ENCODE measurements around the gene EXOSC2. TPM values are rescaled to one million over a fixed set of nuclear protein-coding genes. Genes with fewer than 3 reads are reported as not detected.

EXOSC2 gene
- total and polyA plus RNA-seq, 2 experiments from 2014 or later, result 37.6 to 77.7 TPM

- TF ChIP-seq REST (IDR thresholded peaks at IDR 0.05; ENCODE audit: unreplicated experiment), result no peak
- TF ChIP-seq JUNB (IDR thresholded peaks at IDR 0.05; ENCODE audit: unreplicated experiment), result no peak
- no peak for TF ChIP-seq NANOG (IDR thresholded peaks at IDR 0.05; ENCODE audit: borderline replicate concordance)
- no peak for TF ChIP-seq CTCF (conservative IDR thresholded peaks at IDR 0.05; ENCODE audit: low read depth in 2 of 2)
- no peak for TF ChIP-seq ZNF331 (CRISPR knock-in tag; IDR thresholded peaks at IDR 0.05; ENCODE audit: low read depth)
Observed at GRCh38 chr9:130668196-130668595, 25.4 kb upstream of the EXOSC2 start (continued).

- peaks cover 8% of the 10 kb centered on the region for H3K4me1 Mint-ChIP-seq
- H3K4me3 Mint-ChIP-seq, result no peak overlapping the region
- H3K36me3 Mint-ChIP-seq (ENCODE audit: low read depth), result no peaks in the 10 kb centered on the region; the same call in 2 of the 3 replicates
- no peaks in the 10 kb centered on the region for H4K20me1 ChIP-seq (replicated peaks; ENCODE audit: insufficient read depth)
- no peak overlapping the region for H3K27ac ChIP-seq (ENCODE audit: low read depth)
- H2AFZ ChIP-seq, result no peak overlapping the region
- H3K27me3 Mint-ChIP-seq (ENCODE audit: insufficient read depth, low read depth, poor library complexity), result peaks cover 63% of the 10 kb centered on the region
- no peak for ATAC-seq
- no peak overlapping the region for H3K4me3 ChIP-seq
- DNase-seq (ENCODE audit: low spot score), result no peak
- no peaks in the 10 kb centered on the region for H3K9me2 ChIP-seq (ENCODE audit: insufficient read depth)
- H3K9me3 Mint-ChIP-seq, result peaks cover 6% of the 10 kb centered on the region; the same call in 1 of the 3 replicates
- peaks cover 8% of the 10 kb centered on the region; the same call in 1 of the 2 replicates for H3K4me1 ChIP-seq (ENCODE audit: insufficient read depth)
- no peaks in the 10 kb centered on the region for H3K36me3 ChIP-seq (ENCODE audit: insufficient read depth)
- peaks cover 64% of the 10 kb centered on the region for H3K27me3 ChIP-seq (ENCODE audit: insufficient read depth)
- H3K79me2 ChIP-seq (replicated peaks; ENCODE audit: insufficient read depth), result no peaks in the 10 kb centered on the region
- H3F3A ChIP-seq (replicated peaks; ENCODE audit: low read depth), result no peaks in the 10 kb centered on the region
- H3K4me2 ChIP-seq, result no peak overlapping the region
- H3K27ac Mint-ChIP-seq, result no peak overlapping the region
- TF ChIP-seq POLR2AphosphoS5 (IDR thresholded peaks at IDR 0.05; ENCODE audit: low read depth) (no peak), REST (IDR thresholded peaks at IDR 0.05; ENCODE audit: unreplicated experiment) (no peak), ZNF331 (CRISPR knock-in tag; IDR thresholded peaks at IDR 0.05; ENCODE audit: low read depth) (no peak), CREB1 (CRISPR knock-in tag; IDR thresholded peaks at IDR 0.05; ENCODE audit: low read depth) (no peak), ZNF114 (CRISPR knock-in tag; IDR thresholded peaks at IDR 0.05) (no peak), STAT1 (IDR thresholded peaks at IDR 0.05; ENCODE audit: unreplicated experiment) (no peak), EZH2phosphoT487 (IDR thresholded peaks at IDR 0.05; ENCODE audit: unreplicated experiment) (no peak)
Observed at GRCh38 chr9:130668659-130669058, 24.9 kb upstream of the EXOSC2 start.

Data from GM23338 (cell line).